Tibial artery (tissue), 4 donors: ENCODE results near the gene BNC2.

Experiments
- DNase-seq, 2 donors: peaks; one replicate each; pipeline ENCODE4 v3.0.0-alpha.2; 2019
- H3K27ac ChIP-seq, 2 donors: fragments of 200-600 bp; sonication (generic) in 1 of 2; 1 replicate in 1 of 2; 2 replicates in 1 of 2; pipeline ENCODE4 v1.5.1; 2018 to 2019; ENCODE audit warnings: mild to moderate bottlenecking in 1 of 2
- H3K27me3 ChIP-seq, 2 donors: fragments of 200-600 bp; sonication (generic) in 1 of 2; one replicate each; pipeline versions ENCODE4 v1.5.1 to v1.6.0; 2016 to 2019
- H3K36me3 ChIP-seq, 3 donors: fragments of 200-600 bp; sonication (generic) in 2 of 3; one replicate each; pipeline ENCODE4 v1.5.1; 2016 to 2019; ENCODE audit warnings: mild to moderate bottlenecking in 2 of 3
- H3K4me1 ChIP-seq, 4 donors: fragments of 200-600 bp; sonication (generic) in 2 of 4; 1 replicate in 3 of 4; 2 replicates in 1 of 4; pipeline ENCODE4 v1.5.1; 2016 to 2019
- H3K4me3 ChIP-seq, 2 donors: fragments of 200-600 bp; sonication (generic) in 1 of 2; 1 replicate in 1 of 2; 2 replicates in 1 of 2; pipeline ENCODE4 v1.5.1; 2018 to 2019; ENCODE audit warnings: mild to moderate bottlenecking in 2 of 2
- H3K9me3 ChIP-seq, 3 donors: fragments of 200-600 bp; sonication (generic) in 1 of 3; one replicate each; pipeline ENCODE4 v1.5.1; 2016 to 2019
- intact Hi-C: fragments of 100-400 bp; cut with DNase I; formaldehyde crosslinking; loops from one replicate; pipeline ENCODE4 v1.15.0; 2023; ENCODE audit warnings: low total_unique reads
- TF ChIP-seq, protein P1 (sequence below), 2 experiments: fragments of 200-600 bp in 1 of 2; fragments of 450-650 bp in 1 of 2; IDR thresholded peaks; one replicate each; pipeline ENCODE4 v1.5.1; 2017 to 2019; ENCODE audit warnings: antibody characterized with exemption in 2 of 2, mild to moderate bottlenecking in 1 of 2, moderate library complexity in 1 of 2

The BNC2 gene

DNA sequence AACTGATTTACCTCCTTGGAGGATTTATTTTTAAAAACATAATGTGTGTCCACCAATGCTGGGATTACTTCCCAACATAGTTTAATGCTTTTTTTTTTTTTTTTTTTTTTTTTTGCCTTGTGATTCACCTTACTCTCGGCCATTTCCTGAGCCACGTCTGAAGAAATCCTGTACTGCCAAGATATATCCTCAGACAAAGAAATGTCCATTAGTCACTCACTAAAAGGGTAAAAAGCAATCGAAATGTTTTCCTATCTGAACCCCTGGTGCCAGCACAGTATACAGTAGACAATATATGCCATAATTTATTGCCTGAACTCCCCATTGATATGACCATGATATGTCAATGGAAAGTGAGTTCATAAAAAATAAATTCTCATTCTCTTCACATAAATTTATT, 344.1 kb downstream of the BNC2 start:
- Histone ChIP-seq H3K36me3 (no peaks in the 10 kb centered on the region), H3K9me3 (no peaks in the 10 kb centered on the region), H3K27me3 (no peaks in the 10 kb centered on the region), H3K27ac (no peak overlapping the region), H3K4me1 (peaks cover 0 to 16% (median 9%) of the 10 kb centered on the region in 4 donors), H3K4me3 (no peak overlapping the region)
- DNase-seq = no peak
- intact Hi-C loops = no loop called here
- TF ChIP-seq, protein P1, sequence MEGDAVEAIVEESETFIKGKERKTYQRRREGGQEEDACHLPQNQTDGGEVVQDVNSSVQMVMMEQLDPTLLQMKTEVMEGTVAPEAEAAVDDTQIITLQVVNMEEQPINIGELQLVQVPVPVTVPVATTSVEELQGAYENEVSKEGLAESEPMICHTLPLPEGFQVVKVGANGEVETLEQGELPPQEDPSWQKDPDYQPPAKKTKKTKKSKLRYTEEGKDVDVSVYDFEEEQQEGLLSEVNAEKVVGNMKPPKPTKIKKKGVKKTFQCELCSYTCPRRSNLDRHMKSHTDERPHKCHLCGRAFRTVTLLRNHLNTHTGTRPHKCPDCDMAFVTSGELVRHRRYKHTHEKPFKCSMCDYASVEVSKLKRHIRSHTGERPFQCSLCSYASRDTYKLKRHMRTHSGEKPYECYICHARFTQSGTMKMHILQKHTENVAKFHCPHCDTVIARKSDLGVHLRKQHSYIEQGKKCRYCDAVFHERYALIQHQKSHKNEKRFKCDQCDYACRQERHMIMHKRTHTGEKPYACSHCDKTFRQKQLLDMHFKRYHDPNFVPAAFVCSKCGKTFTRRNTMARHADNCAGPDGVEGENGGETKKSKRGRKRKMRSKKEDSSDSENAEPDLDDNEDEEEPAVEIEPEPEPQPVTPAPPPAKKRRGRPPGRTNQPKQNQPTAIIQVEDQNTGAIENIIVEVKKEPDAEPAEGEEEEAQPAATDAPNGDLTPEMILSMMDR (IDR thresholded peaks at IDR 0.05) = no peak

DNA sequence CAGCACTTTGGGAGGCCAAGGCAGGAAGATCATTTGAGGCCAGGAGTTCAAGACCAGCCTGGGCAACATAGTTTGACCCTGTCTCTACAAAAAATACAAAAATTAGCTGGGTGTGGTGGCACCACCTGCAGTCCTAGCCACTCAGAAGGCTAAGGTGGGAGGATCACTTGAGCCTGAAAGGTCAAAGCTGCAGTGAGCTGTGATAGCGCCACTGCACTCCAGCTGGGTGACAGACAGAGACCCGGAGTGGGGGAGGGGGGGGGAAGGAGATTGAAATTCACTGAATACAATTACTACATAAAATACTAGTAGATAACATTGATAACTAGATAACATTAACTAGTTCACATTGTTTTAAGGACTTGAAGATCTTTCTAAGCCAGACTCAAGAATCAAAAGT, 345.6 kb downstream of the BNC2 start:
- intact Hi-C loops = no loop called here
- peaks cover 0 to 25% (median 9%) of the 10 kb centered on the region in 4 donors for H3K4me1 ChIP-seq
- no peak overlapping the region for H3K27ac ChIP-seq
- H3K4me3 ChIP-seq = no peak overlapping the region
- no peak for DNase-seq
- TF ChIP-seq, protein P1 (IDR thresholded peaks at IDR 0.05) = no peak
- no peaks in the 10 kb centered on the region for H3K36me3 ChIP-seq
- H3K9me3 ChIP-seq = no peaks in the 10 kb centered on the region
- H3K27me3 ChIP-seq = no peaks in the 10 kb centered on the region

DNA sequence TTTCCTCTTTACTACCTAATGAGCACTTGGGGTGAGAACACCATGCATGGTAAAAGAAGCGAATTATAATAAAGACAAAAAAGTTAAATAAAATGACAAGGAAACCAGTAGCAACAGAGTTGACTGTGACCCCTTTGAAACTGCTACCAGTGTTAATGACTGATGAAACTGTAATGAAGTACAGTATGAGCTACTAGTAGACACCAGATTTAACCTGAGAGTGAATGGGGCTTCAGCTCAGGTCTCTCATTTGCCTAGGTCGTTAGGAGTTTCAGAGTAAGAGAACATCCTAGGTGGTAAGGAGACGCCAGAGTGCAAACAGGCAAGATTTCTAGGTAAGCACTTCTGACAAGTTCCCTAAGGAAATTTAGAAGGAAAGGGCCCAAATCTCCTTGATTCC, 346.4 kb downstream of the BNC2 start:
- Histone ChIP-seq H3K36me3 (no peaks in the 10 kb centered on the region), H3K4me1 (peaks cover 0 to 29% (median 9%) of the 10 kb centered on the region in 4 donors), H3K27me3 (no peaks in the 10 kb centered on the region), H3K4me3 (no peak overlapping the region), H3K9me3 (no peaks in the 10 kb centered on the region), H3K27ac (no peak overlapping the region)
- TF ChIP-seq, protein P1 (IDR thresholded peaks at IDR 0.05) = no peak
- no peak for DNase-seq
- intact Hi-C loops = no loop called here

DNA sequence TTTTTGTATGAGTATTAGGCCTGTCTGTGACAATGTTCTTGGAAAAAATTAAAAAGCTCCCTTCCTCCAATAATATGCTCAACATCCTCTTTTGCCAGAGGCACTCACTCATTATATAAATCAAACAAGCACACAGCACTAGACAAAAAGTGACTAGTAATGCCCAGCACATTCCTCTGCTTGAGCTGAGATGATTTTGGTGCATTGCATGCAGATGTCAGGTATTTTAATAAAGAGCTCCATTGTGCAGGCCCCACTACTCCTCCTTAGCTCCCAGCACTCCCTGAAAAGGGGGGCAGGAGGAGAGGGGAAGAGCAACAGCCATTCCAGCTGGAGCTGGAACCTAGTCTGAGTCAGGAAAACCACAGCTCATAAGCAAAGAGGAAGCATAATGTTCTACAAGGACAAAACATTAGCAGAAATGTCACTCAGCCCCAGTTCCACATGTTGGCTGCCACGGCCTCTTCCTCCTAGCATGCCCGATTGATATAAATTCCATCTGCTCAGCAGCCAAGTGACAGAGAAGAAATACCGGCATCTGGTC, 348.5 kb downstream of the BNC2 start:
- Histone ChIP-seq H3K27me3 (no peaks in the 10 kb centered on the region), H3K4me3 (no peak overlapping the region), H3K4me1 (peaks cover 0 to 35% (median 10%) of the 10 kb centered on the region in 4 donors), H3K9me3 (no peaks in the 10 kb centered on the region), H3K36me3 (no peaks in the 10 kb centered on the region), H3K27ac (peak overlapping the region; percentile 39 to 53)
- peak; percentile 62 to 70 for DNase-seq
- TF ChIP-seq, protein P1 (IDR thresholded peaks at IDR 0.05) = no peak
- intact Hi-C loops = no loop called here

DNA sequence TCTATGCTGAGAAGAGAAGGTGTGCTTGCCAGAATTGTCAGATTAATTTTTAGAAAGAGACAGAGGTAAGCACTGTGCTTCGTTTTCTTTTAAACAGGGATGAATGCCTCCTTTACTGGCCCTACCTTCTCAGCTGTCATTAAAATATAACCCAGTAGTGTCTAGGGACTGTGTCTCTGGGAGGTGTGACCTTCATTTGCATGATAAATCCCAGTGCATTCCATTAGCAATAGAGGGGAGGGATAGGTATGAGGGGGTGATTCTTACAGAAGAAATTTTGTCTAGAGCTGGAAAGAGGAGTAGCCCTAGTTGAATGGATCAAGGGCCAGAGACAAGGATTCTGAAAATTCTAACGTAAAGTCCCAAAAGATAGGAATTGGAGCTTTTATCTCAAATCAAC, 351.5 kb downstream of the BNC2 start:
- Histone ChIP-seq H3K27me3 (no peaks in the 10 kb centered on the region), H3K27ac (no peak overlapping the region), H3K4me1 (peaks cover 0 to 55% (median 14%) of the 10 kb centered on the region in 4 donors), H3K36me3 (no peaks in the 10 kb centered on the region), H3K4me3 (no peak overlapping the region), H3K9me3 (no peaks in the 10 kb centered on the region)
- TF ChIP-seq, protein P1 (IDR thresholded peaks at IDR 0.05) = no peak
- intact Hi-C loops = no loop called here
- DNase-seq = no peak

DNA sequence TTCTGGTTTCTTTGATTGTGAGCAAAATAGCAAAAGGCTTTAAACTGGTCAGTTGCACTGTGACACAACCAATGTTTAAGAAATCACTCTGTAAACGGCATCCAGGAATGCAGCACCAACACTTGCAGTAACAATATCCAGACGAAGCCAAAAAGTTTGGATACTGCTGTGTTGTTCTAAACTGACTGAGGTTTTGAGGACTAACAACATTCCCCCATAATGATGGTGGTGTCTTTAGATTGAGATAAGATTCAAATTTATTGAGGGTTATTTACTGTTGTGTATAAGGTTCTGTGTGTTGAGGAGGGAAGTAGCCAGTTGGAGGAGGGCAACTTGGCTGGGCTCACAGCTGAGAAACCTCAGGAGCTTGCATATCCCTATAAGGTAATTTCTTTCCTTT, 353.6 kb downstream of the BNC2 start:
- intact Hi-C loops = no loop called here
- no peak overlapping the region for H3K27ac ChIP-seq
- no peak for DNase-seq
- TF ChIP-seq, protein P1 (IDR thresholded peaks at IDR 0.05) = no peak
- no peak overlapping the region for H3K4me3 ChIP-seq
- H3K27me3 ChIP-seq = no peaks in the 10 kb centered on the region
- H3K9me3 ChIP-seq = no peaks in the 10 kb centered on the region
- H3K4me1 ChIP-seq = peaks cover 0 to 43% (median 8%) of the 10 kb centered on the region in 4 donors
- no peaks in the 10 kb centered on the region for H3K36me3 ChIP-seq
